GM23248 (cell line): ENCODE data around the gene ATP4A. TPM values are rescaled to one million over a fixed set of nuclear protein-coding genes. Genes with fewer than 3 reads are reported as not detected.

Experiments
- DNase-seq: peaks from one replicate; pipeline ENCODE4 v3.0.0-alpha.2; 2015
- H2AFZ ChIP-seq: fragments of 200-600 bp; sonication (generic); 2 replicates; pipeline ENCODE4 v1.6.1; 2016; ENCODE audit warnings: antibody characterized with exemption
- H3F3A ChIP-seq: fragments of 200-600 bp; sonication (generic); 2 replicates; pipeline ENCODE4 v1.6.1; 2016; ENCODE audit warnings: mild to moderate bottlenecking, antibody characterized with exemption, mixed run types; ENCODE audit not compliant: insufficient read depth
- H3K27ac ChIP-seq: fragments of 200-600 bp; sonication (generic); 2 replicates; pipeline ENCODE4 v1.5.1; 2016; ENCODE audit warnings: mild to moderate bottlenecking
- H3K27me3 ChIP-seq: fragments of 200-600 bp; sonication (generic); replicated peaks from 2 replicates; pipeline ENCODE4 v1.6.1; 2016; ENCODE audit warnings: mild to moderate bottlenecking; ENCODE audit not compliant: insufficient read depth
- H3K36me3 ChIP-seq: fragments of 200-600 bp; sonication (generic); 2 replicates; pipeline ENCODE4 v1.6.1; 2016; ENCODE audit warnings: low read depth, mild to moderate bottlenecking
- H3K4me1 ChIP-seq: fragments of 200-600 bp; sonication (generic); 2 replicates; pipeline ENCODE4 v1.6.1; 2016; ENCODE audit warnings: mild to moderate bottlenecking; ENCODE audit not compliant: insufficient read depth
- H3K4me2 ChIP-seq: fragments of 200-600 bp; sonication (generic); one replicate; pipeline ENCODE4 v1.6.1; 2016; ENCODE audit warnings: mild to moderate bottlenecking; ENCODE audit not compliant: unreplicated experiment
- H3K4me3 ChIP-seq: fragments of 200-600 bp; sonication (generic); 2 replicates; pipeline ENCODE4 v1.5.1; 2016; ENCODE audit warnings: mild to moderate bottlenecking
- H3K79me2 ChIP-seq: fragments of 200-600 bp; sonication (generic); 2 replicates; pipeline ENCODE4 v1.6.1; 2016; ENCODE audit warnings: mild to moderate bottlenecking; ENCODE audit not compliant: insufficient read depth
- H3K9ac ChIP-seq: fragments of 200-600 bp; sonication (generic); 2 replicates; pipeline ENCODE4 v1.6.1; 2016; ENCODE audit warnings: mild to moderate bottlenecking
- H3K9me2 ChIP-seq: fragments of 200-600 bp; sonication (generic); 2 replicates; pipeline ENCODE4 v1.6.1; 2016; ENCODE audit warnings: mixed run types, mild to moderate bottlenecking, moderate library complexity; ENCODE audit not compliant: insufficient read depth
- H3K9me3 ChIP-seq: fragments of 200-600 bp; sonication (generic); one replicate; pipeline ENCODE4 v1.6.1; 2017; ENCODE audit warnings: low read depth
- H4K20me1 ChIP-seq: fragments of 200-600 bp; sonication (generic); 2 replicates; pipeline ENCODE4 v1.6.0; 2016; ENCODE audit not compliant: insufficient read depth
- EZH2 ChIP-seq: fragments of 200-600 bp; sonication (generic); IDR thresholded peaks from 2 replicates; pipeline ENCODE4 v1.6.1; 2018; ENCODE audit warnings: antibody characterized with exemption, mild to moderate bottlenecking; ENCODE audit not compliant: insufficient read depth, poor library complexity, severe bottlenecking
- EZH2phosphoT487 ChIP-seq: fragments of 200-600 bp; sonication (generic); IDR thresholded peaks from 2 replicates; pipeline ENCODE4 v1.6.1; 2018; ENCODE audit warnings: antibody characterized with exemption, moderate library complexity, mild to moderate bottlenecking, low read depth; ENCODE audit not compliant: insufficient read depth
- WGBS, 2 experiments: methylation state at CpG; one replicate each; pipeline ENCODE4 v1.1.6; 2015 to 2017; ENCODE audit warnings: low lambda C conversion rate in 2 of 2, low coverage in 1 of 2; ENCODE audit errors: missing lambda C conversion rate in 2 of 2; 5-methylcytosine and 5-hydroxymethylcytosine counted together
- in situ Hi-C: fragments of 300-500 bp; cut with MboI; formaldehyde crosslinking; loops from 2 replicates; pipeline ENCODE4 v1.15.0; 2020
- polyA plus RNA-seq: library from polyadenylated mRNA; unstranded; fragments of >200 nt; fragmentation: Nextera tagmentation; extraction: Ambion mirVana; gene quantifications from 2 replicates; pipeline ENCODE4 v1.2.1, GENCODE V29; 2016
- total RNA-seq: library from RNA; depleted of rRNA; stranded (reverse); fragments of >200 nt; shearing (Covaris generic); gene quantifications from 2 replicates; pipeline ENCODE4 v1.2.3, GENCODE V29; 2014

Gene ATP4A
- total and polyA plus RNA-seq, 2 experiments from 2014 or later = not detected

DNA sequence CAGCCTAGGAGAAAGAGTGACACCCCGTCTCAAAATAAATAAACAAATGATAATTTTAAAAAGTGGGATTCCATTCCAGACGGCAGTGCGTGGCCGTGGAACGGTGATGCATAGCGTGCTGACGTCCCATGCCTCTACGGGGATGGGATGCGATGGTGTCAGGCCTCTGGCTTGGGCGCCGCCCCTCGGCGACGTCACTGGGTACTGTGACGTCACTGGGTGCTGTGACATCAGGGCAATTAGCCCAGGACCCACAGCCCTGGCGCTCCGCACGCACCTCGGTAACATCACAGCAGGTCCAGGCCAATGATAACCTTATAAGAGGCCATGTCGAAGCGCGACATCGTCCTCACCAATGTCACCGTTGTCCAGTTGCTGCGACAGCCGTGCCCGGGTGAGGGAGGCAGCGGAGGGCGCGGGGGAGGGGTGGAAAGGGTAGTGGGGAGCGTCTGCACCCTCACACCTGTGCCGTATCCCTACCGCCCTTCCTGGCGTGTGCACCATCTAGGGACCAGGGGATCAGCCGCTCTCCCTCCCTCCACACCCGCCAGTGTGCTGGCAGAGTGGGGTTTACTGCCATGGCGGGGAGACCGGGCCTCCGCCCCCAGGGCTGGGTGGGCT lies 30.1 kb downstream of the ATP4A start, which contains the start of gene GAPDHS:
Gene GAPDHS, plus strand, starts transcription at position 256 of the 621 bp plus-strand sequence. Its CDS starts 72 bp downstream, at position 328.
- Histone ChIP-seq H3K27me3 (no peaks in the 10 kb centered on the region), H3K9me3 (no peaks in the 10 kb centered on the region), H3K27ac (no peak within 1 kb of the TSS), H3K4me2 (peak within 1 kb of the TSS; percentile 48), H2AFZ (0 out of 2 replicates have a peak within 1 kb of the TSS, but pooled peaks have one; percentile 29), H3K4me3 (0 out of 2 replicates have a peak within 1 kb of the TSS, but pooled peaks have one; percentile 22), H4K20me1 (no peaks in the 10 kb centered on the region), H3K9ac (no peak within 1 kb of the TSS), H3K9me2 (no peaks in the 10 kb centered on the region), H3F3A (no peaks in the 10 kb centered on the region; the same call in 1 of the 2 replicates), H3K36me3 (no peaks in the 10 kb centered on the region), H3K4me1 (no peaks in the 10 kb centered on the region), H3K79me2 (no peaks in the 10 kb centered on the region)
- in situ Hi-C loops = no loop called here
- DNase-seq = peak; percentile 24
- 44 to 45% methylated on average over 35 to 39 of the region's 39 CpGs for WGBS, 2 experiments
- no peak for TF ChIP-seq EZH2
- TF ChIP-seq EZH2phosphoT487 = no peak

DNA sequence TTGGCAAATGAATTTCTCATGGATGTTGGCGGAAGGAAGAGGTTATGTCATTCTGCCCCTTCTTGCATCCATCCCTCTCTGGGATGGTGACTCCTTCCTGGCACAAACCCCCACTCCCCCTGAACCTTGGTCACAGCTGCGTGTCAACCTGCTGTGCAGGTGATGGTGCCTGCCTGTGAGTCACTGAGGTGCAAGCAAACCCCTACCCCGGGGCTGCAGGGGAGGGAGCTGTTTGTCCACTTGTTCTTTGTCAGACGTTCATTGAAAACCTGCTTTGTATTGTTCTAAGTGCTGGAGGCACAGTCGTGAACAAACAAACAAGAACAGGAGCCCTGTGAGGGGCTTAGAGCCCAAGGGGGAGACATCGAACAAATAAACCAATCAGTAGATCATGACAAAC lies 32.2 kb downstream of the ATP4A start:
- H2AFZ ChIP-seq = no peak overlapping the region
- no peaks in the 10 kb centered on the region for H3K79me2 ChIP-seq
- no peak overlapping the region for H3K4me2 ChIP-seq
- H3K9ac ChIP-seq = no peak overlapping the region
- H3K9me3 ChIP-seq = no peaks in the 10 kb centered on the region
- TF ChIP-seq EZH2phosphoT487 (no peak), EZH2 (no peak)
- H3K27me3 ChIP-seq = no peaks in the 10 kb centered on the region
- no peaks in the 10 kb centered on the region for H4K20me1 ChIP-seq
- in situ Hi-C loops = no loop called here
- DNase-seq = no peak
- peaks cover 8% of the 10 kb centered on the region for H3K4me1 ChIP-seq
- H3K27ac ChIP-seq = no peak overlapping the region
- WGBS, 2 experiments = 38 to 46% methylated on average over 6 of the region's 6 CpGs
- H3K36me3 ChIP-seq = no peaks in the 10 kb centered on the region
- H3K9me2 ChIP-seq = no peaks in the 10 kb centered on the region
- H3K4me3 ChIP-seq = no peak overlapping the region
- no peaks in the 10 kb centered on the region; the same call in 1 of the 2 replicates for H3F3A ChIP-seq

DNA sequence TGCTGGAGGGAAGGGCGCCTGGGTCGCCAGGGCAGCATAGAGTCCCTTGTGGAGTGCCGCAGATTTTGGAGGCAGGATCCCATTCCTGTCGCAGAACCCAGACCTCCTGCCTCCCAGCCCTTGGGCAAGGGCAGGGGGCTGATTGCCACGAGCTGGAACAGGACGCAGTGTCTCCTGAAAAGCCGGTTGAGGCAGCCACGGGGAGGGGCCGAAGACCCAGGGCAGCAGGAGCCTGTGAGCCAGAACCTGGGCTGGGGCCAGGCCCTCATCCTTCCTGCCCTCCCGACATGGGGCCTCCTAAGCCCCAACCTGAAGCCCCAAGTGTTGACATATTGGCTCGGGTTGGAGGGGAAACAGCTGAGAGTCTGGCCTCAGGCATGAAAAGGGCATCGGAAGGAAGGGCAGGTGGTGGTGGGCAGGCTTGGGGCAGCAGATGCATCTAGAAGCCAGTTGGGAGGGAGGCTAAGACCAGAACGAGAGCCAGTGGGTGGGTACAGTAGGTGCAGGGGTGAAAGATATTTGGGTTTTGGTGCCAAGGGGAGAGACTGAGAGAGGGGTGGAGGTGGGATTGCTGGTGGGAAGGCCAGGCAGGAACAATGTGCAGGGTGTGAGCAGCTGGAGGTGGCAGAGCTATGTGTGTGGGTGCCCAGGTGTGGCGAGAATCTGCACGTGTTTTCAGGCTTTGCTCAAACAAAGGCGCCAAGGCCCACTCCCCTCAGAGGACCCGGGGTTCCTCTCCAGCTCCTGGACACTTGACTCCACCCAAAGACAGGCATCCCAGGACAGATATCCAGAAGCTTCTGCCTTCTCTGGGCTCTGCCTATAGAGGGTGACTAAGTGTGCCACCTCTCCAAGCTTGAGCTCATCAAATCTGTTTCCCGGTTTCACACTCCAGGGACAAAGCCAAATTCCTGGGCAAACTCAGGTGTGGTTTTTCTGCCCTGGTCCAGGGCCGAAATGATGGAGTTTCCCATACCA lies 33.9 kb downstream of the ATP4A start:
- Histone ChIP-seq H3F3A (no peaks in the 10 kb centered on the region; the same call in 1 of the 2 replicates), H2AFZ (no peak overlapping the region), H3K4me2 (no peak overlapping the region), H4K20me1 (no peaks in the 10 kb centered on the region), H3K9ac (no peak overlapping the region), H3K4me3 (no peak overlapping the region), H3K27ac (no peak overlapping the region), H3K36me3 (no peaks in the 10 kb centered on the region), H3K9me2 (no peaks in the 10 kb centered on the region), H3K9me3 (no peaks in the 10 kb centered on the region), H3K27me3 (no peaks in the 10 kb centered on the region), H3K4me1 (peaks cover 8% of the 10 kb centered on the region), H3K79me2 (no peaks in the 10 kb centered on the region)
- 58 to 60% methylated on average over 18 to 19 of the region's 19 CpGs for WGBS, 2 experiments
- DNase-seq = no peak
- in situ Hi-C loops = no loop called here
- TF ChIP-seq EZH2phosphoT487 = no peak
- TF ChIP-seq EZH2 = no peak

GRCh38 chr19:35528218-35529038 lies 35.0 kb downstream of the ATP4A start, which contains the start of gene SBSN:
TSS of gene SBSN (minus strand) at chr19:35528311. CDS start at chr19:35528281, 30 bp downstream.
- Histone ChIP-seq H3K36me3 (no peaks in the 10 kb centered on the region), H3K4me2 (no peak within 1 kb of the TSS), H3K4me3 (no peak within 1 kb of the TSS), H4K20me1 (no peaks in the 10 kb centered on the region), H3K27ac (peak within 1 kb of the TSS; percentile 33), H3K9me3 (no peaks in the 10 kb centered on the region), H3K4me1 (peaks cover 8% of the 10 kb centered on the region), H3K27me3 (no peaks in the 10 kb centered on the region), H3K9ac (no peak within 1 kb of the TSS), H3K79me2 (no peaks in the 10 kb centered on the region), H3F3A (no peaks in the 10 kb centered on the region; the same call in 1 of the 2 replicates), H2AFZ (no peak within 1 kb of the TSS), H3K9me2 (no peaks in the 10 kb centered on the region)
- WGBS, 2 experiments = 53 to 58% methylated on average over 11 of the region's 11 CpGs
- TF ChIP-seq EZH2 (no peak), EZH2phosphoT487 (no peak)
- in situ Hi-C loops = no loop called here
- DNase-seq = peak; percentile 94
